Right ventricle myocardium superior (tissue), 1 donor: ENCODE measurements around the gene PRDM16. TPM values are rescaled to one million over a fixed set of nuclear protein-coding genes. Genes with fewer than 3 reads are reported as not detected.

Source experiments
- ATAC-seq: fragments of 200-7000 bp; cut with Tn5 transposase; one replicate; pipeline ENCODE4 v1.9.1; 2020; ENCODE audit warnings: mild to moderate bottlenecking; ENCODE audit not compliant: poor library complexity
- DNase-seq: peaks from one replicate; pipeline ENCODE4 v3.0.0-alpha.2; 2020
- intact Hi-C: fragments of 100-400 bp; cut with DNase I; formaldehyde crosslinking; loops from one replicate; pipeline ENCODE4 v1.11.2; 2022
- total RNA-seq: library from RNA; stranded (reverse); fragmentation: NEBNext Ultra II Directional; extraction: Animal tissue kit (Norgen Biotek cat#: 25700); gene quantifications from one replicate; pipeline ENCODE4 v1.2.1, GENCODE V29; 2021
- donor health status: DM: no; HTN: yes; CAD: no; lungs with severe emphysema.

The PRDM16 gene
- total RNA-seq, 1 donor from 2014 or later: 14.2 TPM

- ATAC-seq (no peak), DNase-seq (peak; percentile 30)
- intact Hi-C loops: no loop called here
Measured at GRCh38 chr1:3427711-3428704, 359.0 kb downstream of the PRDM16 start.

GRCh38 chr1:3428899-3429298, 359.9 kb downstream of the PRDM16 start:
- peak; percentile 24 for DNase-seq
- no peak for ATAC-seq
- intact Hi-C loops: no loop called here

GRCh38 chr1:3429320-3429719, 360.3 kb downstream of the PRDM16 start:
- intact Hi-C loops: no loop called here
- no peak for DNase-seq
- no peak for ATAC-seq

- DNase-seq (peak; percentile 32), ATAC-seq (no peak)
- intact Hi-C loops: no loop called here
Measured at GRCh38 chr1:3429766-3430165, 360.8 kb downstream of the PRDM16 start.

GRCh38 chr1:3430406-3430805, 361.4 kb downstream of the PRDM16 start:
- peak; percentile 22 for DNase-seq
- intact Hi-C loops: no loop called here
- no peak for ATAC-seq

GRCh38 chr1:3430820-3431219, 361.8 kb downstream of the PRDM16 start:
- DNase-seq: peak; percentile 39
- intact Hi-C loops: no loop called here
- ATAC-seq: no peak

- peak; percentile 29 for DNase-seq
- intact Hi-C loops: no loop called here
- ATAC-seq: no peak
Measured at GRCh38 chr1:3431266-3431665, 362.3 kb downstream of the PRDM16 start.

GRCh38 chr1:3431686-3432085, 362.7 kb downstream of the PRDM16 start:
- no peak for ATAC-seq
- intact Hi-C loops: no loop called here
- no peak for DNase-seq

- intact Hi-C loops: no loop called here
- peak; percentile 31 for DNase-seq
- ATAC-seq: no peak
Measured at GRCh38 chr1:3432306-3432705, 363.3 kb downstream of the PRDM16 start.

GRCh38 chr1:3433076-3433475, 364.1 kb downstream of the PRDM16 start:
- ATAC-seq (no peak), DNase-seq (peak; percentile 16)
- intact Hi-C loops: no loop called here

- DNase-seq (peak; percentile 22), ATAC-seq (no peak)
- intact Hi-C loops: no loop called here
Measured at GRCh38 chr1:3433596-3434320, 364.8 kb downstream of the PRDM16 start.

- intact Hi-C loops: no loop called here
- ATAC-seq (no peak), DNase-seq (peak; percentile 30)
Measured at GRCh38 chr1:3434406-3435110, 365.6 kb downstream of the PRDM16 start.

GRCh38 chr1:3435666-3436065, 366.7 kb downstream of the PRDM16 start:
- peak; percentile 27 for DNase-seq

GRCh38 chr1:3436451-3436850, 367.4 kb downstream of the PRDM16 start:
- intact Hi-C loops: no loop called here
- DNase-seq (peak; percentile 17), ATAC-seq (no peak)

More at GRCh38 chr1:3435666-3436065, 366.7 kb downstream of the PRDM16 start:
- intact Hi-C loops: no loop called here
- no peak for ATAC-seq

- intact Hi-C loops: no loop called here
- DNase-seq (peak; percentile 17), ATAC-seq (no peak)
Measured at GRCh38 chr1:3436901-3437300, 367.9 kb downstream of the PRDM16 start.

- ATAC-seq (no peak), DNase-seq (peak; percentile 19)
- intact Hi-C loops: no loop called here
Measured at GRCh38 chr1:3438661-3439180, 369.7 kb downstream of the PRDM16 start.

GRCh38 chr1:3439346-3440299, 370.6 kb downstream of the PRDM16 start:
- intact Hi-C loops: no loop called here
- DNase-seq: peak; percentile 17
- no peak for ATAC-seq

- ATAC-seq (no peak), DNase-seq (peak; percentile 17)
- intact Hi-C loops: no loop called here
Measured at GRCh38 chr1:3440300-3440681, 371.3 kb downstream of the PRDM16 start.
